Dedifferentiated amniotic fluid mesenchymal stem cell (primary cell): ENCODE results near the gene PDE4DIP.
"Not testable (repeated sequence)": the region's sequence is repeated elsewhere in the genome, so short reads cannot be mapped to it uniquely, and the experiment has no call there.

ENCODE experiments used
- DNase-seq: peaks from one replicate; pipeline ENCODE4 v3.0.0-alpha.2; 2016; ENCODE audit errors: extremely low spot score

Gene PDE4DIP

GRCh38 chr1:148874408-148875388 is 30.5 kb downstream of the PDE4DIP start:
- DNase-seq = not testable (repeated sequence)

DNA sequence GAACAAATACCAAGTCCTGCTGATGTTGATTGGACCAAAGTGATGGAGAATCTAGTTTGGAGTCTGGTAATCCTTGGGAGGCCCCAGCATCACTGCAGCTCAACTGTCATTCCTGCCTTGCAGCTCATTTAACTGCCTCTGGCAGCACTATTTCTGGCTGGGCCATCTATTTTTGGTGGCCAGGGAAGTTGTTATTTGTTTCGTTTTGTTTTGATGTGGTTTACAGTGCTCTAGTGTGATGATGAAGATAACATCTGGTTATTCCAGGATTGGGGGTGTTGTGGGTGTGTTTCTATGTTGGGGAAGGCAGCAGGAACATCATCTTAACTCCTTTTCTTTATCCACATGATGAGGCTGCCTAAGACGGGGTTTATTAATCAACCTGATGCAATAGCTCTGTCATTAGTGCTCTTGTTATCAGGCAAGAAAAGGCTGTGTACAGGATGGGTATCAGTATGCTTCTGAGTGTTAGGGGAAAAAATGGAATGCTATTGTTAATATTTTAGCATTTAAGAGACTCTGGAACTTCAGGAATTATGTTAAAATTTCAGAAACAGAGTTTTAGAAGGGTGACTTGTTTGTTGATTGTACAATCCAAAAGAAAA is 35.7 kb downstream of the PDE4DIP start:
- DNase-seq = not testable (repeated sequence)

DNA sequence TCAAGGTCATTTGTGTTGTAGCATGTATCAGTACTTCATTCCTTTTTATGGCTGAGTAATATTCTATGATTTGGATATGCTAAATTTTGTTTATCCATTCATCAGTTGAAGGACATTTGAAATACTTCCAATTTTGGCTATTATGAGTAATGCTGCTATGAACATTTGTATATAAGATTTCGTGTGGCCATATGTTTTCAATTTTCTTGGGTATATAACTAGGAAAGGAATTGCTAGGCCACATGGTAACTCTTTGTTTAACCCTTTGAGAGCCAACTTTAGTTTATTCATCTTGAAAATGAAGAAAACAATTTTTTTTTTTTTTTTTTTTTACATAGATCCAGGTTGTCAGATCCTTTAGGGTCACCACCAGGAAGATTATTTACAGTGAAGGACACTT is 37.0 kb downstream of the PDE4DIP start:
- not testable (repeated sequence) for DNase-seq

- not testable (repeated sequence) for DNase-seq
Observed at GRCh38 chr1:148885219-148885618, 41.0 kb downstream of the PDE4DIP start.

- DNase-seq = not testable (repeated sequence)
Observed at GRCh38 chr1:148886293-148886692, 42.1 kb downstream of the PDE4DIP start.

DNA sequence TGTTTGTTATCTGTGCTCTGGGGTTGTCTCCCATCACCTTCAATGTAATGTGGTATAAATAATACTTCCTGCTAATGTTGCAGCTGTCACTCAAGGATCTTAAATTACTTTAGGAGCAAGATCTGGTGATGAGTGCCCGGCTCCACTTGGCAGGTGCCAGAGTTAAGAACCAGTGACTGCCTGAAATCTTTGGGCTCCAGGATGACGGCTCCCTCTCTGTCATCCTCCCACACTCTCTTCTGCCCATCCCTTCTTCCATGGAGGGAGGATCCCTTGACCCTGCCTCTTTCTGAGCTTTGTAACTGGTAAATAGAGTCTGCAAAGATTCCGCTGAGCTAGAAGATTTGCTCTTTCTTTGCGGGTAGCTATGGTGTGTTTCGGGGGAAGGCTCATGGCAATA is 44.4 kb downstream of the PDE4DIP start:
- not testable (repeated sequence) for DNase-seq

- not testable (repeated sequence) for DNase-seq
Observed at GRCh38 chr1:148889267-148890074, 45.2 kb downstream of the PDE4DIP start.

GRCh38 chr1:148890075-148890568 is 45.9 kb downstream of the PDE4DIP start:
- DNase-seq = not testable (repeated sequence)

GRCh38 chr1:148894360-148895352 is 50.4 kb downstream of the PDE4DIP start:
- DNase-seq = not testable (repeated sequence)

- DNase-seq = not testable (repeated sequence)
Observed at GRCh38 chr1:148900026-148900425, 55.8 kb downstream of the PDE4DIP start.

DNA sequence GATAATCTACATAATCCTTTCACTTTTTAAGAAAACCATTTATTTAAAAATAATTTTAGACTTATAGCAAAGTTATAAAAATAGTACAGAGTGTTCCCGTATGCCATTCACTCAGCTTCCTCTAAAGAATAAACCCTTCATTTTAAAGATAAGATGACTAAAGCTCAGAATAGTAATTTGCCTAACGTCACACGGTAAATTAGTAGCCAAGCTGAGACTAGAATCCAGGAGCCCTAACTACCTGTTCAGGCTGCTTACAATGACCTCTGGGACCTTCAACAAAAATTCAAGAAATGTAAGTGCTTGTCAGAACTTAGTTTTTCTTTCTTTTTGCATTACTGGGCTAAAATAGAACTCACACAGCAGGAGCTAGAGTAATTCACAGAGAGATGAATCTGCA is 56.5 kb downstream of the PDE4DIP start:
- not testable (repeated sequence) for DNase-seq

DNA sequence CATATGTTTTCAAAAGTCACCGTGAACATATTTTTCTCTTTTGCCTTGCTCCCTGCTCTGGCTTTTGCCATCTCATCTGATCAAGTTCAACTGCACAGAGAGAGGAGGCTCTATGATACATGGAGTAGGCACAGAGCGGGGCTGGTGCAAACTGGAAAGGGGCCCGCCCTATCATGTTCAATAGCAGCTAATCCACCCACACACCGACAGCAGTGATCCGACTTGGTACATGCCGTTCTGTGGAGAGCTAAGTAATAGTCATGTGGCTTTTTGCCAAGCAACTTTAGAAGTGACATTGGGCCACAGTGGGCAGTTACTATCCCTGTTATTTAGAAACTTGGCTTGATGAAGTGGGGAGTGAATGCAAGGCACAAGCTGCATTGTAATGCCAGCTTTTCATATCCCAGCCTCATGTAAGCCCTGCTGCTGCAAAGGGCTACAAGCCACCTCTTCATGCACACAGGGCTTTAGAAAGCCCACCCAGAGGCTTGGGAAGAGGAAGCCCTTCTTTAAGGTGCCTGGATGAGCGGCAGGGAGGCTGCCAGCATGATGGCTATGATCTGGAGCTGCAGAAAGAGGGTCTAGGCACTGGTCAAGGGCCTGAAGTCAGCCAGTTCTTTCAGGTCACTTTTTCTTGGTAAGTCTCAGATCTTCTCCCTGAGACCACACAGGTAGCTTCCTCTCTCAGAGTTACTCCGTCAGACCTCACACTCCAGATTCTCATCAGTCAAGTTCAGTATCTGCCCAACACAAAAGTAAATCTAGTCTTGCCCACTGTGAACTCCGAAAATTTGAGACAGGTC is 57.1 kb downstream of the PDE4DIP start:
- not testable (repeated sequence) for DNase-seq

DNA sequence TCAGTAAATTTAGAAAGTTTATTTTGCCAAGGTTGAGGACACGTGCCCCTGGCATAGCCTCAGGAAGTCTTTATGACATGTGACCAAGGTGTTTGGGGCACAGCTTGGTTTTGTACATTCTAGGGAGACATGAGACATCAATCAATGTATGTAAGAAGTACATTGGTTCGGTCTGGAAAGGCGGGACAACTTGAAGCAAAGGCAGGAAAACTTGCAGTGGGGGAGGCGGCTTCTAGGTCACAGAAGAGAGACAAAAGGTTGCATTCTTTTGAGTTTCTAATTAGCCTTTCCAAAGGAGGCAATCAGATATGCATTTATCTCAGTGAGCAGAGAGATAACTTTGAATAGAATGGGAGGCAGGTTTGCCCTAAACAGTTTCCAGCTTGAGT is 57.7 kb downstream of the PDE4DIP start:
- not testable (repeated sequence) for DNase-seq

- DNase-seq = not testable (repeated sequence)
Observed at GRCh38 chr1:148909219-148909826, 65.1 kb downstream of the PDE4DIP start.

DNA sequence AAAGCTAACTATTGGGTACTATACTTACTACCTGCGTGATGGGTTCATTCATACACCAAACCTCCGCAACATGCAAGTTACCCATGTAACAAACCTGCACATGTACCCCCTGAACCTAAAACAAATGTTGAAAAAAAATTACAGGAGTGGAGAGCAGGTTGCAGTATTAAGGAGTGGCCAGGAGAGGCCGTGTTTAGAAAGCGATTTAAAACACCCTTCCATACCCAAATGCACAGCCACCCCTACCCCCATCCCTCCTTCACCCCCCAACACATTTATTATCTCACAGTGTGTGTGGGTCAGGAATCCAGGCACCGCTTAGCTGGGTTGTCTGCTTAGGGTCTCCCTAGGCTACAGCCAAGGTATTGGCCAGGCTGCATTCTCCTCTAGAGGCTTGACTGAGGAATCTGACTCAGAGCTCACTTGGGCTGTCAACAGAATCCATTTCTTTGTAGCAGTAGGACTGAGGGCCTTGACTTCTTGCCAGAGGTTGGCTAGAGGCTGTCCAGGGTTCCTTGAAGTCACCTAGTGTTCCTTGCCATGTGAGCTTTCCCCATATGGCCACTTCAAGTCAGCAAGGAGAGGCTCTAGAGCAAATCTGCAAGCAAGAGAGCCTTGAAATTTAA is 67.2 kb downstream of the PDE4DIP start:
- not testable (repeated sequence) for DNase-seq

DNA sequence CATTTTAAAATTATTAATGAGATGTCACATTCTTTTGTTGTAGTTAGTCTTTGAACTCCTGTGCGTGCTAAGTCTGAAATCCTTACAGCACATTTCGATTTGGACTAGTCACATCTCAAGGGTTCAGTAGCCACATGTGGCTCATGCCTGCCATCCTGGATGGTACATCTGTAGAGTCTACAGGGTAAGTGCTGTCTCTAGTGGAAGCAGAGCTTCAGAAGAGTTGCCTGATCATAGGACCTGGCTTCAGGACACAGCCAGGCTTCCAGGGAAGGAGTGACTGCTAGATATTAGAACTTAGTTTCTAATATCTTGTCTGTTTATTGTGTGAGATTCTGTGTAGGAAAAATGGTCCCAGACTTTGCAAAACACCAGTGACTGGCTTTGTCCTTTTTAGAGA is 72.0 kb downstream of the PDE4DIP start:
- DNase-seq = not testable (repeated sequence)

GRCh38 chr1:148916695-148917348 is 72.6 kb downstream of the PDE4DIP start:
- DNase-seq = not testable (repeated sequence)

DNA sequence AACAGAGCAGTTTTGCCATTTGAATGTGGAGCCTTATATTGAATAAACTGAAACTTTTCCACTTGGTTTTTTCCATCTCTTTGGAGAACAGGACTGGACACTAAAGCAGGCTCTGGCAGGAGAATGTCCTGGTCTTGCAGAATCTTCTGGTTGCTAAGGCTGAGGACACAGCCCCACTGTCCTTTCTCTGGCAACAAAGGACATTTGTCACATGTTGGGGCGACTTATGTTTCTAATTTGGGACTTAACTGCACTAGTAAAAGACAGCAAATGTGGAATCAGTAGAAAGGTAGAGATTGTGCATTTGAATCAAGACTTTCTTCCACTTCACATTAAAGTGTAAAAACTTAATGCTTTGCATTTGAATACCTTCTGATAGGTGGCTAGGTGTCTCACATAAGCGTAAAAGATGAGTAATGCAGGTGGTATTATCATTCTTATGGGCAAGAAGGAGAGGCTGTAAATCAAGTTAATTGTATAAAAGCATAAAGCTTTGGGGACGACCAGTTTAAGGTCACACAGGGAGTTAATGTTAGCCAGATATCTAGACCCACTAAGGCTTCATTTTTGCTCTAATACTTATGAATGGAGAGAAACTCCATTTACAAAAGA is 74.7 kb downstream of the PDE4DIP start:
- not testable (repeated sequence) for DNase-seq
